ENCODE data around the gene SPAG9. TPM values are rescaled to one million over a fixed set of nuclear protein-coding genes. Genes with fewer than 3 reads are reported as not detected.

Gene SPAG9
- total RNA-seq, 4 donors from 2014 or later = 39.4 to 211 (median 107) TPM

DNA sequence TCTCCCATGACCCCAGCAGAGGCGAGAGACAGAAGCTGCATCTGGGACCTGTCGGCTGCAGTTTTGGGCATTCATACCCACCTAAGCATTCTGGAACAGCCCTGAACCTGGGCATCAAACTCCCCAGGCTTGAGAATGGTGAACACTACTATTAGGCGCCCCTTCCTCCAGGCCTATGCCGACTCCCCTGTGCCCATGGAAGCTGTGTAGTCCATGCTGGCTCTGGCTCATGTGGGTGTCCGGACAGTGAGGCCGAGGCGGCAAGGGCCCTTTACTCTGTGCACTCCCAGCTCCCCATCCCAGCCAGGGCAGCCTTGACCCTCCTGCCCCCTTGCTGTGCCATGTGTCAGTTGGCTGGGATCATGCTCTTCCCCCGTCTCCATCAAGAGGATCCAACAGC, 165.5 kb downstream of the SPAG9 start:
- H3K4me1 ChIP-seq = peaks cover under 1 to 8% of the 10 kb centered on the region in 2 donors

GRCh38 chr17:50954641-50955121, 166.0 kb downstream of the SPAG9 start:
- no peaks in the 10 kb centered on the region for H3K27me3 ChIP-seq
- no peaks in the 10 kb centered on the region for H3K36me3 ChIP-seq
- H3K27ac ChIP-seq = peak overlapping the region; percentile 68 to 72
- TF ChIP-seq CTCF (IDR thresholded peaks at IDR 0.05) (no peak), POLR2A (IDR thresholded peaks at IDR 0.05) (no peak)
- no peak overlapping the region for H3K4me3 ChIP-seq
- peaks cover 3 to 12% of the 10 kb centered on the region in 2 donors for H3K4me1 ChIP-seq
- intact Hi-C loops (cut with DNase I; ENCODE audit: low total_unique reads) = loop anchor here (5.0 kb wide), 2 partner anchors 87 to 102 kb away; partner anchors contain the start of gene TOB1
- no peak for DNase-seq
- no peaks in the 10 kb centered on the region for H3K9me3 ChIP-seq

More for the DNA sequence above, 165.5 kb downstream of the SPAG9 start:
- Histone ChIP-seq H3K27me3 (no peaks in the 10 kb centered on the region), H3K4me3 (no peak overlapping the region), H3K9me3 (no peaks in the 10 kb centered on the region), H3K27ac (peak overlapping the region; percentile 68 to 72), H3K36me3 (no peaks in the 10 kb centered on the region)
- DNase-seq = no peak
- TF ChIP-seq CTCF (IDR thresholded peaks at IDR 0.05) (no peak), POLR2A (IDR thresholded peaks at IDR 0.05) (no peak)
- intact Hi-C loops (cut with DNase I; ENCODE audit: low total_unique reads) = no loop called here

DNA sequence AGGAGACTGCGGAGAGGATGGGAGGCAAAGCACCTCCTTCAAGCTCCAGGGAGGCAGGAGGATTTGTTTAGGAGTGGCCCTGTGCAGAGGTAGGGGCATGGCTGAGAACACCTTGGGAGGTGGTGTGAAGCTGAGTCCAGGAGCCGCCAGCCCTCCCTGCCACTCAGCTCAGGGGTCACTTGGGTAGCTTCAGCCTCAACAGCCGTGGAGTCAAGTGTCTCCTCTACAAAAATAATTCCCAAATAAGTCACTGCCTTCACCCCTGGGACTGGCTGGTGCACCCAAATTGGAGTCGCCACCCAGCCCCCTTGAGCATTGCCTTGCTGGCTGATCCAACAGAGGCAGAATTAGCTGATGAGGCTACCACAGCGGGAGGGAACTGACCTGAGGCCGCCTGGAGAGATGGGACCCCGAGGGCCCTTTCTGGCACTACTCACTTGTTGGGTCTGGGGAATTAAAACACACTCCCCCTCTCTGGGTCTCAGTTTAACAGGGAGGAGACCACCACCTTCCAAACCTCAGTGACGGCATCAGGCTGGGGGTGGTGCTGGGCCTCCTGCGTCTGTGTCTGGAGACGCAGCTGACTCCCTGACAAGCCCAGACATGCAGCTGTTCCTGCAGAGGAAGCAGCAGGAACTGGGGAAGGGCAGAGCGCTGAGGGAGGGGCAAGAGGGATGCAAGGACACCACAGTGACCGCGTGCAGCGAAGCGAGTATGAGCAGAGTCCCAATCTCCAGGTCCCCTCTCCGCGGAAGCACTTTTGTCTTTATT, 166.7 kb downstream of the SPAG9 start:
- Histone ChIP-seq H3K4me3 (no peak overlapping the region), H3K27ac (peak overlapping the region; percentile 68 to 72), H3K4me1 (peaks cover 3 to 17% of the 10 kb centered on the region in 2 donors), H3K36me3 (no peaks in the 10 kb centered on the region), H3K27me3 (no peaks in the 10 kb centered on the region), H3K9me3 (no peaks in the 10 kb centered on the region)
- peak in 1 of 2 donors; percentile 61 for DNase-seq
- intact Hi-C loops (cut with DNase I; ENCODE audit: low total_unique reads) = loop anchor here (5.0 kb wide), 2 partner anchors 87 to 102 kb away; partner anchors contain the start of gene TOB1
- TF ChIP-seq CTCF (IDR thresholded peaks at IDR 0.05) (no peak), POLR2A (IDR thresholded peaks at IDR 0.05) (no peak)

- Histone ChIP-seq H3K27ac (peak overlapping the region; percentile 68 to 72), H3K4me3 (no peak overlapping the region), H3K4me1 (peaks cover 3 to 22% of the 10 kb centered on the region in 2 donors), H3K27me3 (no peaks in the 10 kb centered on the region), H3K36me3 (no peaks in the 10 kb centered on the region), H3K9me3 (no peaks in the 10 kb centered on the region)
- DNase-seq = no peak
- TF ChIP-seq CTCF (IDR thresholded peaks at IDR 0.05) (no peak), POLR2A (IDR thresholded peaks at IDR 0.05) (no peak)
- intact Hi-C loops (cut with DNase I; ENCODE audit: low total_unique reads) = loop anchor here (5.0 kb wide), 2 partner anchors 86 to 101 kb away; partner anchors contain the start of gene TOB1
These were observed 167.2 kb downstream of the SPAG9 start for GRCh38 chr17:50953518-50953830.

GRCh38 chr17:50952889-50953288, 167.8 kb downstream of the SPAG9 start:
- Histone ChIP-seq H3K36me3 (no peaks in the 10 kb centered on the region), H3K27ac (peak overlapping the region in 1 of 2 donors; percentile 68), H3K4me3 (no peak overlapping the region), H3K27me3 (no peaks in the 10 kb centered on the region), H3K4me1 (peaks cover 3 to 26% of the 10 kb centered on the region in 2 donors), H3K9me3 (no peaks in the 10 kb centered on the region)
- TF ChIP-seq CTCF (IDR thresholded peaks at IDR 0.05) (no peak), POLR2A (IDR thresholded peaks at IDR 0.05) (no peak)
- DNase-seq = no peak
- intact Hi-C loops (cut with DNase I; ENCODE audit: low total_unique reads) = loop anchor here (5.0 kb wide), 2 partner anchors 86 to 101 kb away; partner anchors contain the start of gene TOB1
